ENCODE measurements around the gene ALDH1A2. TPM values are rescaled to one million over a fixed set of nuclear protein-coding genes. Genes with fewer than 3 reads are reported as not detected.

Gene ALDH1A2
- total RNA-seq, 1 experiment from 2014 or later = 0.98 TPM

- DNase-seq (ENCODE audit: low read depth, low spot score) (no peak), ATAC-seq (no peak)
- Histone ChIP-seq H3K9me3 (ENCODE audit: control insufficient read depth, insufficient read depth, low read depth, low read length) (no peaks in the 10 kb centered on the region), H3K27me3 (ENCODE audit: control insufficient read depth, insufficient read depth, low read length) (peaks cover 8% of the 10 kb centered on the region; the same call in 1 of the 2 replicates), H3K36me3 (ENCODE audit: control insufficient read depth, insufficient read depth, low read length) (no peaks in the 10 kb centered on the region), H3K4me3 (ENCODE audit: low read depth in 2 of 2, low read length in 2 of 2) (no peak overlapping the region), H3K4me1 (ENCODE audit: control insufficient read depth, insufficient read depth, low read length) (no peaks in the 10 kb centered on the region), H3K27ac (ENCODE audit: low read length) (no peak overlapping the region)
- in situ Hi-C loops (cut with HindIII; ENCODE audit: low pct_unique_long_range_greater_than_20kb, low sequenced_read_pairs) (no loop called here), intact Hi-C loops (cut with micrococcal nuclease; ENCODE audit: unreplicated experiment) (no loop called here)
- POLR2A ChIA-PET = no interaction called here
- no TSS peak for BruUV-seq (replicated peaks)
- CTCF ChIA-PET = no interaction called here
- TF ChIP-seq TCF7L2 (IDR thresholded peaks at IDR 0.05; ENCODE audit: low read depth, low read length) (no peak), POLR2AphosphoS5 (IDR thresholded peaks at IDR 0.05; ENCODE audit: low read depth, low read length) (no peak), SIN3A (IDR thresholded peaks at IDR 0.05; ENCODE audit: borderline replicate concordance, insufficient read depth, low read depth, low read length) (no peak), CTCF (IDR thresholded peaks at IDR 0.05) (no peak)
- TF ChIP-seq, protein P1, sequence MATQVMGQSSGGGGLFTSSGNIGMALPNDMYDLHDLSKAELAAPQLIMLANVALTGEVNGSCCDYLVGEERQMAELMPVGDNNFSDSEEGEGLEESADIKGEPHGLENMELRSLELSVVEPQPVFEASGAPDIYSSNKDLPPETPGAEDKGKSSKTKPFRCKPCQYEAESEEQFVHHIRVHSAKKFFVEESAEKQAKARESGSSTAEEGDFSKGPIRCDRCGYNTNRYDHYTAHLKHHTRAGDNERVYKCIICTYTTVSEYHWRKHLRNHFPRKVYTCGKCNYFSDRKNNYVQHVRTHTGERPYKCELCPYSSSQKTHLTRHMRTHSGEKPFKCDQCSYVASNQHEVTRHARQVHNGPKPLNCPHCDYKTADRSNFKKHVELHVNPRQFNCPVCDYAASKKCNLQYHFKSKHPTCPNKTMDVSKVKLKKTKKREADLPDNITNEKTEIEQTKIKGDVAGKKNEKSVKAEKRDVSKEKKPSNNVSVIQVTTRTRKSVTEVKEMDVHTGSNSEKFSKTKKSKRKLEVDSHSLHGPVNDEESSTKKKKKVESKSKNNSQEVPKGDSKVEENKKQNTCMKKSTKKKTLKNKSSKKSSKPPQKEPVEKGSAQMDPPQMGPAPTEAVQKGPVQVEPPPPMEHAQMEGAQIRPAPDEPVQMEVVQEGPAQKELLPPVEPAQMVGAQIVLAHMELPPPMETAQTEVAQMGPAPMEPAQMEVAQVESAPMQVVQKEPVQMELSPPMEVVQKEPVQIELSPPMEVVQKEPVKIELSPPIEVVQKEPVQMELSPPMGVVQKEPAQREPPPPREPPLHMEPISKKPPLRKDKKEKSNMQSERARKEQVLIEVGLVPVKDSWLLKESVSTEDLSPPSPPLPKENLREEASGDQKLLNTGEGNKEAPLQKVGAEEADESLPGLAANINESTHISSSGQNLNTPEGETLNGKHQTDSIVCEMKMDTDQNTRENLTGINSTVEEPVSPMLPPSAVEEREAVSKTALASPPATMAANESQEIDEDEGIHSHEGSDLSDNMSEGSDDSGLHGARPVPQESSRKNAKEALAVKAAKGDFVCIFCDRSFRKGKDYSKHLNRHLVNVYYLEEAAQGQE (IDR thresholded peaks at IDR 0.05; ENCODE audit: insufficient read depth in 1 of 2, low read depth in 2 of 2, low read length in 1 of 2) = no peak
Observed at GRCh38 chr15:57957113-57957512, 108.4 kb downstream of the ALDH1A2 start.

DNA sequence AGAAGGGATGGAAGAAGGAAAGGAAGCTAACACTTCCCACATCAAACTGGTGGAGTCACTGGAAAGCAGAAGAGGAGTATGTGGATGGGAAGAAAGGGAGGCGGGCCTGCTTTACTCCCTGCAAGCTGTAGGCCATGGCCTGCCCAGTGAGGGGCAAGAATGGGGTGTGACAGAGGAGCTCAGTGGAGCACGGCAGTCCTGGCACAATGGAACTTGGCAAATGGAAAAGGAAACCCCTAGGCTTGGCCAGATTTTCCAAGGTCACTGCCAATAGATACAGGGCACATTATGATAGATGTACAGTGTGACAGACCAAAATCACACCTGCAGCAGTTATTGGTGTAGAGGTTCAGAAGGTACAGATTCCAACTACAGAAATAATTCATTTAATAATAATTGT, 111.6 kb downstream of the ALDH1A2 start:
- ATAC-seq = no peak
- no peak overlapping the region for H3K27ac ChIP-seq (ENCODE audit: low read length)
- no TSS peak for BruUV-seq (replicated peaks)
- H3K9me3 ChIP-seq (ENCODE audit: control insufficient read depth, insufficient read depth, low read depth, low read length) = no peaks in the 10 kb centered on the region
- DNase-seq (ENCODE audit: low read depth, low spot score) = no peak
- ChIA-PET POLR2A (no interaction called here), CTCF (no interaction called here)
- H3K4me1 ChIP-seq (ENCODE audit: control insufficient read depth, insufficient read depth, low read length) = no peaks in the 10 kb centered on the region
- TF ChIP-seq TCF7L2 (IDR thresholded peaks at IDR 0.05; ENCODE audit: low read depth, low read length) = no peak
- no peak for TF ChIP-seq POLR2AphosphoS5 (IDR thresholded peaks at IDR 0.05; ENCODE audit: low read depth, low read length)
- TF ChIP-seq CTCF (IDR thresholded peaks at IDR 0.05) = no peak
- no peak for TF ChIP-seq SIN3A (IDR thresholded peaks at IDR 0.05; ENCODE audit: borderline replicate concordance, insufficient read depth, low read depth, low read length)
- TF ChIP-seq, protein P1 (IDR thresholded peaks at IDR 0.05; ENCODE audit: insufficient read depth in 1 of 2, low read depth in 2 of 2, low read length in 1 of 2) = no peak
- H3K4me3 ChIP-seq (ENCODE audit: low read depth in 2 of 2, low read length in 2 of 2) = no peak overlapping the region
- H3K36me3 ChIP-seq (ENCODE audit: control insufficient read depth, insufficient read depth, low read length) = no peaks in the 10 kb centered on the region
- peaks cover 2% of the 10 kb centered on the region; the same call in 1 of the 2 replicates for H3K27me3 ChIP-seq (ENCODE audit: control insufficient read depth, insufficient read depth, low read length)
- intact Hi-C loops (cut with micrococcal nuclease; ENCODE audit: unreplicated experiment) (no loop called here), in situ Hi-C loops (cut with HindIII; ENCODE audit: low pct_unique_long_range_greater_than_20kb, low sequenced_read_pairs) (no loop called here)

Data from Panc1 (cell line).